Left lung (tissue), 10 donors: Measurements from ENCODE around the gene VTI1A. TPM values are rescaled to one million over a fixed set of nuclear protein-coding genes. Genes with fewer than 3 reads are reported as not detected.

ENCODE experiments used
- ATAC-seq: fragments of 200-7000 bp; cut with Tn5 transposase; one replicate; pipeline ENCODE4 v1.9.1; 2020; ENCODE audit warnings: moderate library complexity
- DNase-seq, 4 donors: peaks; one replicate each; pipeline ENCODE4 v3.0.0-alpha.2; 2013 to 2020
- H3K27ac ChIP-seq, 2 donors: fragments of 200-600 bp; sonication (generic) in 1 of 2; one replicate each; pipeline versions ENCODE4 v1.5.0 to v1.8.0; 2020 to 2021
- H3K27me3 ChIP-seq, 2 donors: fragments of 200-600 bp; sonication (generic) in 1 of 2; one replicate each; pipeline versions ENCODE4 v1.5.0 to v1.8.0; 2020 to 2021
- H3K36me3 ChIP-seq, 2 donors: fragments of 200-600 bp; sonication (generic) in 1 of 2; one replicate each; pipeline versions ENCODE4 v1.5.0 to v1.8.0; 2020 to 2021
- H3K4me1 ChIP-seq, 2 donors: fragments of 200-600 bp; one replicate each; pipeline ENCODE4 v1.8.0; 2021
- H3K4me3 ChIP-seq, 2 donors: fragments of 200-600 bp; sonication (generic) in 1 of 2; one replicate each; pipeline versions ENCODE4 v1.5.0 to v1.8.0; 2020 to 2021; ENCODE audit warnings: mild to moderate bottlenecking in 1 of 2
- H3K9me3 ChIP-seq, 2 donors: fragments of 200-600 bp; sonication (generic) in 1 of 2; one replicate each; pipeline versions ENCODE4 v1.5.0 to v1.8.0; 2020 to 2021
- CTCF ChIP-seq, 2 donors: fragments of 200-600 bp; sonication (generic) in 1 of 2; IDR thresholded peaks; one replicate each; pipeline versions ENCODE4 v1.5.0 to v1.8.0; 2021; ENCODE audit warnings: antibody characterized with exemption in 2 of 2
- intact Hi-C, 2 donors: fragments of 100-400 bp; cut with DNase I; formaldehyde crosslinking; loops; one replicate each; pipeline versions ENCODE4 v1.11.2 to v1.14.2; 2022
- polyA plus RNA-seq, 6 donors: library from polyadenylated mRNA; unstranded; fragments of 120-200 nt; gene quantifications; one replicate each; pipeline ENCODE4 v1.2.1, GENCODE V29; 2013; ENCODE audit not compliant: insufficient read length in 6 of 6
- total RNA-seq, 2 donors: library from RNA; stranded (reverse); fragmentation: NEBNext Ultra II Directional; extraction: Animal tissue kit (Norgen Biotek cat#: 25700); gene quantifications; one replicate each; pipeline ENCODE4 v1.2.1, GENCODE V29; 2021
- donor health status: DM: no; HTN: yes; CAD: no.
- donor health status: DM: no; HTN: no; CAD: no.

The VTI1A gene
- total and polyA plus RNA-seq, 8 donors = 13.6 to 39.0 (median 17.7) TPM

DNA sequence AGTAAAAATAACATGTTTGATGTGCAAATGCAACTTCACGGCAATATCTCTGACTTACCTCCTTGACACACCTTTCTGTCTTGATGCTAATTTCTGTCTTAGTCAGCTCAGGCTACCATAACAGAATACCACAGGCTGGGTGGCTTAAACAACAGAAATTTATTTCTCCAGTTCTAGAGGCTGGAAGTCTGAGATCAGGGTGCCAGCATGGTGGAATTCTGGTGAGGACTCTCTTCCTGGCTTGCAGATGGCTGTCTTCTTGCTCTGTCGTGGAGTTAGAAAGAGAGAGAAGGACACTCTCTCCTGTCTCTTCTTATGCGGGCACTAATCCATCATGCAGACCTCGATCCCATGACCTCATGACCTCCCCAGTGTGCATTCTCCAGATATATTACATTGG is 134.9 kb downstream of the VTI1A start:
- intact Hi-C loops = no loop called here
- H3K9me3 ChIP-seq = no peaks in the 10 kb centered on the region
- no peak overlapping the region for H3K4me3 ChIP-seq
- no peaks in the 10 kb centered on the region for H3K4me1 ChIP-seq
- H3K27ac ChIP-seq = no peak overlapping the region
- H3K36me3 ChIP-seq = no peaks in the 10 kb centered on the region
- DNase-seq (no peak), ATAC-seq (no peak)
- TF ChIP-seq CTCF (IDR thresholded peaks at IDR 0.05) = no peak
- no peaks in the 10 kb centered on the region for H3K27me3 ChIP-seq

DNA sequence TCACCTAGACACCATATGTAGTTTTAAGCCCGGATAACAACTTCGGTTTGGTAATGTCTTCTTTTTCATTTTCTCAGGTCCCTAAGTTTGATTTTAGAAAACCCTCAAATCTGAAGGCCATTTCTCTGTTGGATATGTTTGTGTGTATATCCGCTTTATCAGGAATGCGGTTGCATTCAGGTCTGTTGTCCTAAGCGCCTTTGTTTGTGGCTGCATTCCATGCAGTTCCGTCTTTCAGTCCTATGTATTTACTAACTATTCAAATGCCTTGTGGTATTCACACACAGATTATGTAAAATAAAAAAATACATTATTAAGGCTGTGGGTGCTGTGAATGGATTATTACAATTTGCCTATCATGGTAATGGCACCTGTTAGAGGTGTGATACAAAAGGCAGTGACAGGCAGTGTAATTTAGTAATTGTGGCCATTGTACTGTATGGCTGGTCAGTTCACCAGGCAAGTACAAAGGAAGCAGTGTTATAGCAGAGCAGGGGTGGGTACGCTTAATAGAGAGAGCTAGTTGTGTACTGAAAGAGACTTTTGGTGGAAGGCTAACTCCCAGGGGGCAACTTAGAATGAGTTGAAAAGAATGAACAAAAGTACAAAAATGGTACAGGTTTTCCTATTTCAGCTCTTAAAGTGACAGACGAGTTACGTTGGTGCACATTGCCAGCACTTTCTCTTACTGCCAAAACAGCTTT is 136.4 kb downstream of the VTI1A start:
- ATAC-seq (no peak), DNase-seq (no peak)
- H3K9me3 ChIP-seq = no peaks in the 10 kb centered on the region
- peaks cover 0 to 3% of the 10 kb centered on the region in 2 donors for H3K4me1 ChIP-seq
- no peak overlapping the region for H3K27ac ChIP-seq
- intact Hi-C loops = no loop called here
- TF ChIP-seq CTCF (IDR thresholded peaks at IDR 0.05) = no peak
- H3K4me3 ChIP-seq = no peak overlapping the region
- H3K27me3 ChIP-seq = no peaks in the 10 kb centered on the region
- no peaks in the 10 kb centered on the region for H3K36me3 ChIP-seq

DNA sequence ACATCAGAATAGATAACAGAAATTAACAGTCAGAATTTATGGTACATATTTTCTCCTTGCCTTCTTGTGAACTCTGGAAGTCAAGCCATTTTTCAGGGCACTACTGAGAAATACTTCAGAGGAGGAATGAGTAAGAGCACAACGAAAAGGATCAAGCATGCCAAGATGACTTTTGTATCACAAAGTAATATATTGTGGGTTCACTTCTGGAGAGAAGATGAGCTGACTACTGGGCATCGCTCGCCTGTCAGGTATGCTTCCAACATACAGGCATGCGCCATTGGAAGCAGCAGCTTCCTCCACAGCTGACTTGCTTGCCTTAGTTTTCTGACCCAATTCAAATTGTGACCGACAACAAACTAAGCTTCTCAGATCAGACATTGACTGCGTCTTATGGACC is 137.3 kb downstream of the VTI1A start:
- Histone ChIP-seq H3K9me3 (no peaks in the 10 kb centered on the region), H3K4me1 (peaks cover 0 to 3% of the 10 kb centered on the region in 2 donors), H3K36me3 (no peaks in the 10 kb centered on the region), H3K27ac (no peak overlapping the region), H3K27me3 (no peaks in the 10 kb centered on the region), H3K4me3 (no peak overlapping the region)
- DNase-seq (no peak), ATAC-seq (no peak)
- TF ChIP-seq CTCF (IDR thresholded peaks at IDR 0.05) = no peak
- intact Hi-C loops = no loop called here

- Histone ChIP-seq H3K4me1 (peaks cover 0 to 3% of the 10 kb centered on the region in 2 donors), H3K36me3 (no peaks in the 10 kb centered on the region), H3K27ac (no peak overlapping the region), H3K27me3 (no peaks in the 10 kb centered on the region), H3K9me3 (no peaks in the 10 kb centered on the region), H3K4me3 (no peak overlapping the region)
- DNase-seq (no peak), ATAC-seq (peak; percentile 76)
- intact Hi-C loops = no loop called here
- no peak for TF ChIP-seq CTCF (IDR thresholded peaks at IDR 0.05)
These were observed 138.1 kb downstream of the VTI1A start for GRCh38 chr10:112585126-112585525.

- TF ChIP-seq CTCF (IDR thresholded peaks at IDR 0.05) = no peak
- DNase-seq = no peak
- intact Hi-C loops = no loop called here
- H3K4me1 ChIP-seq = peaks cover 0 to 3% of the 10 kb centered on the region in 2 donors
- ATAC-seq = no peak
- no peak overlapping the region for H3K27ac ChIP-seq
- no peaks in the 10 kb centered on the region for H3K36me3 ChIP-seq
- H3K4me3 ChIP-seq = no peak overlapping the region
- H3K9me3 ChIP-seq = no peaks in the 10 kb centered on the region
- no peaks in the 10 kb centered on the region for H3K27me3 ChIP-seq
These were observed 138.9 kb downstream of the VTI1A start for GRCh38 chr10:112585960-112586359.
